ENCODE measurements around the gene RAP1GDS1.

Gene RAP1GDS1

GRCh38 chr4:98343626-98344025, 82.4 kb downstream of the RAP1GDS1 start:
- no peak overlapping the region for H3K27ac Mint-ChIP-seq
- no peak overlapping the region for H3K4me3 Mint-ChIP-seq
- H3K9me3 Mint-ChIP-seq, result peaks cover 7% of the 10 kb centered on the region
- TF ChIP-seq CTCF (IDR thresholded peaks at IDR 0.05; ENCODE audit: unreplicated experiment in 3 of 3), result no peak
- no peaks in the 10 kb centered on the region for H3K27me3 Mint-ChIP-seq (ENCODE audit: low read depth)
- H3K4me1 Mint-ChIP-seq, result peaks cover 10% of the 10 kb centered on the region
- peaks cover 10% of the 10 kb centered on the region for H3K36me3 Mint-ChIP-seq (ENCODE audit: low read depth)

GRCh38 chr4:98345838-98346237, 84.7 kb downstream of the RAP1GDS1 start:
- Mint-ChIP-seq H3K4me3 (no peak overlapping the region), H3K9me3 (peaks cover 3% of the 10 kb centered on the region), H3K27ac (no peak overlapping the region), H3K27me3 (ENCODE audit: low read depth) (no peaks in the 10 kb centered on the region), H3K4me1 (peaks cover 10% of the 10 kb centered on the region), H3K36me3 (ENCODE audit: low read depth) (peaks cover 14% of the 10 kb centered on the region)
- no peak for TF ChIP-seq CTCF (IDR thresholded peaks at IDR 0.05; ENCODE audit: unreplicated experiment in 3 of 3)

GRCh38 chr4:98352396-98352795, 91.2 kb downstream of the RAP1GDS1 start:
- Mint-ChIP-seq H3K9me3 (peaks cover 3% of the 10 kb centered on the region), H3K27ac (no peak overlapping the region), H3K36me3 (ENCODE audit: low read depth) (peaks cover 16% of the 10 kb centered on the region), H3K4me1 (peaks cover 9% of the 10 kb centered on the region), H3K4me3 (no peak overlapping the region), H3K27me3 (ENCODE audit: low read depth) (no peaks in the 10 kb centered on the region)
- no peak for TF ChIP-seq CTCF (IDR thresholded peaks at IDR 0.05; ENCODE audit: unreplicated experiment in 3 of 3)

- H3K27ac Mint-ChIP-seq, result no peak overlapping the region
- no peak for TF ChIP-seq CTCF (IDR thresholded peaks at IDR 0.05; ENCODE audit: unreplicated experiment in 3 of 3)
- no peak overlapping the region for H3K4me3 Mint-ChIP-seq
- H3K27me3 Mint-ChIP-seq (ENCODE audit: low read depth), result no peaks in the 10 kb centered on the region
- H3K9me3 Mint-ChIP-seq, result peaks cover 2% of the 10 kb centered on the region
- H3K4me1 Mint-ChIP-seq, result peaks cover 9% of the 10 kb centered on the region
- H3K36me3 Mint-ChIP-seq (ENCODE audit: low read depth), result peaks cover 15% of the 10 kb centered on the region
Measured at GRCh38 chr4:98352940-98353339, 91.8 kb downstream of the RAP1GDS1 start.

GRCh38 chr4:98358630-98359248, 97.6 kb downstream of the RAP1GDS1 start:
- Mint-ChIP-seq H3K4me1 (peaks cover 9% of the 10 kb centered on the region), H3K36me3 (ENCODE audit: low read depth) (peaks cover 13% of the 10 kb centered on the region), H3K27ac (no peak overlapping the region), H3K27me3 (ENCODE audit: low read depth) (no peaks in the 10 kb centered on the region), H3K9me3 (peaks cover 3% of the 10 kb centered on the region), H3K4me3 (no peak overlapping the region)
- TF ChIP-seq CTCF (IDR thresholded peaks at IDR 0.05; ENCODE audit: unreplicated experiment in 3 of 3), result no peak

GRCh38 chr4:98359646-98360045, 98.5 kb downstream of the RAP1GDS1 start:
- peaks cover 3% of the 10 kb centered on the region for H3K9me3 Mint-ChIP-seq
- no peak overlapping the region for H3K27ac Mint-ChIP-seq
- peaks cover 19% of the 10 kb centered on the region for H3K36me3 Mint-ChIP-seq (ENCODE audit: low read depth)
- peaks cover 9% of the 10 kb centered on the region for H3K4me1 Mint-ChIP-seq
- H3K4me3 Mint-ChIP-seq, result no peak overlapping the region
- no peaks in the 10 kb centered on the region for H3K27me3 Mint-ChIP-seq (ENCODE audit: low read depth)
- TF ChIP-seq CTCF (IDR thresholded peaks at IDR 0.05; ENCODE audit: unreplicated experiment in 3 of 3), result no peak
